Loucy (cell line): ENCODE data around the gene ZNF496.
A peak's percentile ranks its signal among the peaks of the same experiment; 100 is the strongest.
"Not testable (repeated sequence)": the region's sequence is repeated elsewhere in the genome, so short reads cannot be mapped to it uniquely, and the experiment has no call there.

Experiments used
- H2AFZ ChIP-seq: fragments of 200-600 bp; sonication (generic); 2 replicates; pipeline ENCODE4 v1.6.0; 2016; ENCODE audit warnings: antibody characterized with exemption, mild to moderate bottlenecking, low read length, moderate library complexity
- H3F3A ChIP-seq: fragments of 200-600 bp; 2 replicates; pipeline ENCODE4 v1.6.0; 2016; ENCODE audit warnings: antibody characterized with exemption, low read depth, mild to moderate bottlenecking
- H3K27me3 ChIP-seq: fragments of 200-600 bp; sonication (generic); 2 replicates; pipeline ENCODE4 v1.6.1; 2014; ENCODE audit warnings: low read length, mild to moderate bottlenecking; ENCODE audit not compliant: insufficient read depth, poor library complexity, severe bottlenecking
- H3K36me3 ChIP-seq: fragments of 200-600 bp; sonication (generic); 2 replicates; pipeline ENCODE4 v1.6.1; 2016; ENCODE audit warnings: low read length; ENCODE audit not compliant: insufficient read depth
- H3K4me1 ChIP-seq: fragments of 200-600 bp; sonication (generic); 2 replicates; pipeline ENCODE4 v1.5.1; 2014; ENCODE audit warnings: low read length, mild to moderate bottlenecking; ENCODE audit not compliant: insufficient read depth, poor library complexity, severe bottlenecking
- H3K4me2 ChIP-seq: fragments of 200-600 bp; sonication (generic); 2 replicates; pipeline ENCODE4 v1.6.0; 2014; ENCODE audit warnings: antibody characterized with exemption, low read length, low read depth, mild to moderate bottlenecking; ENCODE audit not compliant: poor library complexity, severe bottlenecking
- H3K4me3 ChIP-seq: fragments of 200-600 bp; sonication (generic); 2 replicates; pipeline ENCODE4 v1.5.1; 2014; ENCODE audit warnings: low read length, mild to moderate bottlenecking, mixed read lengths; ENCODE audit not compliant: poor library complexity, severe bottlenecking
- H3K79me2 ChIP-seq: fragments of 200-600 bp; sonication (generic); 2 replicates; pipeline ENCODE4 v1.6.1; 2014; ENCODE audit warnings: low read length; ENCODE audit not compliant: insufficient read depth
- H3K9ac ChIP-seq: fragments of 200-600 bp; sonication (generic); 2 replicates; pipeline ENCODE4 v1.6.0; 2014; ENCODE audit warnings: mild to moderate bottlenecking, low read depth, low read length, moderate library complexity; ENCODE audit not compliant: poor library complexity, severe bottlenecking
- H3K9me2 ChIP-seq: fragments of 200-600 bp; sonication (generic); replicated peaks from 2 replicates; pipeline ENCODE4 v1.6.1; 2016; ENCODE audit warnings: low read depth, low read length, mixed read lengths
- H3K9me3 ChIP-seq: fragments of 200-600 bp; sonication (generic); 2 replicates; pipeline ENCODE4 v1.6.1; 2014; ENCODE audit warnings: mild to moderate bottlenecking, antibody characterized with exemption, low read length, low read depth; ENCODE audit not compliant: insufficient read depth
- H4K20me1 ChIP-seq: fragments of 200-600 bp; sonication (generic); 2 replicates; pipeline ENCODE4 v1.6.0; 2014; ENCODE audit warnings: antibody characterized with exemption, low read length, mild to moderate bottlenecking; ENCODE audit not compliant: insufficient read depth, poor library complexity, severe bottlenecking
- EZH2phosphoT487 ChIP-seq: fragments of 200-600 bp; IDR thresholded peaks from 2 replicates; pipeline ENCODE4 v1.6.1; 2018; ENCODE audit warnings: antibody characterized with exemption, mild to moderate bottlenecking, moderate library complexity, borderline replicate concordance
- TF ChIP-seq, protein P1 (sequence below): fragments of 200-600 bp; sonication (generic); conservative IDR thresholded peaks from 2 replicates; pipeline ENCODE4 v1.5.1; 2014; ENCODE audit warnings: mild to moderate bottlenecking, antibody characterized with exemption, low read length

Gene ZNF496

DNA sequence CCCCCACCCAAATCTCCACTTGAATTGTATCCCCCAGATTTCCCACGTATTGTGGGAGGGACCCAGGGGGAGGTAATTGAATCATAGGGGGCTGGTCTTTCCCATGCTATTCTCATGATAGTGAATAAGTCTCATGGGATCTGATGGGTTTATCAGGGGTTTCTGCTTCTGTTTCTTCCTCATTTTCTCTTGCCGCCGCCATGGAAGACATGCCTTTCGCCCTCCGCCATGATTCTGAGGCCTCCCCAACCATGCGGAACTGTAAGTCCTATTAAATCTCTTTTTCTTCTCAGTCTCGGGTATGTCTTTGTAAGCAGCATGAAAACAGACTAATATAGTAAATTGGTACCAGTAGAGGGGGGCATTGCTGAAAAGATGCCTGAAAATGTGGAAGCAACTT is 33.4 kb upstream of the ZNF496 start:
- H3F3A ChIP-seq, result no peaks in the 10 kb centered on the region
- H3K79me2 ChIP-seq, result no peaks in the 10 kb centered on the region
- H2AFZ ChIP-seq, result no peak overlapping the region
- TF ChIP-seq, protein P1, sequence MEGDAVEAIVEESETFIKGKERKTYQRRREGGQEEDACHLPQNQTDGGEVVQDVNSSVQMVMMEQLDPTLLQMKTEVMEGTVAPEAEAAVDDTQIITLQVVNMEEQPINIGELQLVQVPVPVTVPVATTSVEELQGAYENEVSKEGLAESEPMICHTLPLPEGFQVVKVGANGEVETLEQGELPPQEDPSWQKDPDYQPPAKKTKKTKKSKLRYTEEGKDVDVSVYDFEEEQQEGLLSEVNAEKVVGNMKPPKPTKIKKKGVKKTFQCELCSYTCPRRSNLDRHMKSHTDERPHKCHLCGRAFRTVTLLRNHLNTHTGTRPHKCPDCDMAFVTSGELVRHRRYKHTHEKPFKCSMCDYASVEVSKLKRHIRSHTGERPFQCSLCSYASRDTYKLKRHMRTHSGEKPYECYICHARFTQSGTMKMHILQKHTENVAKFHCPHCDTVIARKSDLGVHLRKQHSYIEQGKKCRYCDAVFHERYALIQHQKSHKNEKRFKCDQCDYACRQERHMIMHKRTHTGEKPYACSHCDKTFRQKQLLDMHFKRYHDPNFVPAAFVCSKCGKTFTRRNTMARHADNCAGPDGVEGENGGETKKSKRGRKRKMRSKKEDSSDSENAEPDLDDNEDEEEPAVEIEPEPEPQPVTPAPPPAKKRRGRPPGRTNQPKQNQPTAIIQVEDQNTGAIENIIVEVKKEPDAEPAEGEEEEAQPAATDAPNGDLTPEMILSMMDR, result no peak
- H3K36me3 ChIP-seq, result no peaks in the 10 kb centered on the region
- no peak overlapping the region for H3K9ac ChIP-seq
- peaks cover 7% of the 10 kb centered on the region; the same call in 1 of the 2 replicates for H3K9me3 ChIP-seq
- no peaks in the 10 kb centered on the region for H4K20me1 ChIP-seq
- H3K4me1 ChIP-seq, result no peaks in the 10 kb centered on the region
- no peak overlapping the region for H3K4me2 ChIP-seq
- H3K27me3 ChIP-seq, result no peaks in the 10 kb centered on the region
- H3K9me2 ChIP-seq, result no peaks in the 10 kb centered on the region
- H3K4me3 ChIP-seq, result no peak overlapping the region

DNA sequence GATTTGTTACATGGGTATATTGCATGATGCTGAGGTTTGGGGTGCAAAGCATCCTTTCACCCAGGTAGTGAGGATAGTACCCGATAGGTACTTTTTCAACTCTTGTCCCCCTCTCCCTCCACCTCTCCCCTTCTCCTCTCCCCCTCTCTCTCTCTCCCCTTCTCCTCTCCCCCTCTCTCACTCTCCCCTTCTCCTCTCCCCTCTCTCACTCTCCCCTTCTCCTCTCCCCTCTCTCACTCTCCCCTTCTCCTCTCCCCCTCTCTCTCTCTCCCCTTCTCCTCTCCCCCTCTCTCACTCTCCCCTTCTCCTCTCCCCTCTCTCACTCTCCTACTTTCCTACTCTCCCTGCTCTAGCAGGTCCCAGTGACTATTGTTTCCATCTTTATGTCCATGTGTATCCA is 31.3 kb upstream of the ZNF496 start:
- H2AFZ ChIP-seq, H3K9me2 ChIP-seq, H3K36me3 ChIP-seq, H3K4me2 ChIP-seq, H3K4me1 ChIP-seq, H4K20me1 ChIP-seq, H3K4me3 ChIP-seq, H3K9ac ChIP-seq, H3K9me3 ChIP-seq, H3F3A ChIP-seq, H3K79me2 ChIP-seq, H3K27me3 ChIP-seq: not testable (repeated sequence)

DNA sequence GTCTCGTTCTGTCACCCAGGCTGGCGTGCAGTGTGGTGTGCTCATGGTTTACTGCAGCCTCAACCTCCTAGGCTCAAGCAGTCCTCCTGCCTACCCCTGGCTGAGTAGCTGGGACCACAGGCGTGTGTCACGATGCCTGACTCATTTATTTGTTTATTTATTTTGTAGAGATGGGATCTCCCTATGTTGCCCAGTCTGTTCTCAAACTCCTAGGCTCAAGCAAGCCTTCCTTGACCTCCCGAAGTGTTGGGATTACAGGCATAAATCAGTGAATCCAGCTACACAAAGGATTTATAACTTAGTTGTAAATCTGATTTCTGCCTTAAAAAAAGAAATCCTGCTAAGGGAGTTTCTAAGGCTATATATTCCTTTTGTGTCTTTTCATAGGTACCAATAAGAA is 30.5 kb upstream of the ZNF496 start:
- TF ChIP-seq, protein P1, result no peak
- TF ChIP-seq EZH2phosphoT487, result no peak
- Histone ChIP-seq H3K9me3 (peaks cover 7% of the 10 kb centered on the region; the same call in 1 of the 2 replicates), H3K4me1 (no peaks in the 10 kb centered on the region), H3K27me3 (no peaks in the 10 kb centered on the region), H3K9me2 (no peaks in the 10 kb centered on the region), H3K4me3 (no peak overlapping the region), H3F3A (no peaks in the 10 kb centered on the region), H3K79me2 (no peaks in the 10 kb centered on the region), H3K36me3 (no peaks in the 10 kb centered on the region), H2AFZ (no peak overlapping the region), H3K9ac (no peak overlapping the region), H3K4me2 (no peak overlapping the region), H4K20me1 (no peaks in the 10 kb centered on the region)

DNA sequence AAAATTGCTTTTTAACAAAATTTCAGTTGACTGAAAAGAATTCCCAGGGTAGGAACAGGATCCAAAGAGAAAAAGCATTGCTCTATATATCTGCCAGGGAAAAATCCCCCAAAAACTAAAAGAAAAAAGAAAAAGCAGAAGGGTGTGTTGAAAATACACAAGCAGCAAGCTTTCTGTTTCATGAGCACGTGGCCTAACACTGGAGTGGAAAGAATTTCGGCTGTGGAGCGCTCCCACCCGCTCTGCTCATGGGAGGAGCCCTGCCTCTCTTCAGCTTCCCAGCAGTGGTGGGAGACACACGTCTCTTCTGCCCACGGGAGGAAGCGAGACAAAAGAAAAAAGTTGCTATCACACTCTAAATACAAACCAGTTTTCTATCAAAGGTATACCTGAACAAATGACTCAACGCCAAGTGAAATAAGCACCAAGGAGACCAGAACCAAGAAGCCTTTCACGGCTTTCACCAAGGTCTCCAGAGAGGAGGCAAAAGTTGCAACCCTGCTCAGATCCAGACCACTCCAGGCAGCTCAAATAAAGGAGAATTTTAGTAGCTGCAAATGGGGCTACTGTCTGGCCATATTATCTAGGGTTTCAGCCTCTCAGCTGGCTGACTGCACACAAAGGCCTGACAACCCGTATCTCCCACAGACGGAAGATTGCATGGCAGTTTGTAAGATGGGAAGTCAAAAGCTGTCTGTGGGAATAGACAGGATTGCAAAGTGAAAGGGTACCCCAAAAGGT is 29.5 kb upstream of the ZNF496 start:
- Histone ChIP-seq H3K27me3 (no peaks in the 10 kb centered on the region), H3K4me1 (no peaks in the 10 kb centered on the region), H3K9ac (no peak overlapping the region), H2AFZ (peak overlapping the region; percentile 57; the same call in 1 of the 2 replicates), H3K4me3 (no peak overlapping the region), H4K20me1 (no peaks in the 10 kb centered on the region), H3F3A (no peaks in the 10 kb centered on the region), H3K4me2 (no peak overlapping the region), H3K79me2 (no peaks in the 10 kb centered on the region), H3K9me2 (no peaks in the 10 kb centered on the region), H3K9me3 (peaks cover 7% of the 10 kb centered on the region; the same call in 1 of the 2 replicates), H3K36me3 (no peaks in the 10 kb centered on the region)
- TF ChIP-seq EZH2phosphoT487, result no peak
- TF ChIP-seq, protein P1, result no peak
